HG02943 (cell line): ENCODE measurements around the gene DOCK10.

Source experiments
- ATAC-seq: cut with Tn5 transposase; IDR thresholded peaks from one replicate; pipeline ENCODE4 v1.9.1; 2021; ENCODE audit warnings: mild to moderate bottlenecking, low read depth, moderate library complexity; ENCODE audit not compliant: unreplicated experiment

DOCK10 gene

DNA sequence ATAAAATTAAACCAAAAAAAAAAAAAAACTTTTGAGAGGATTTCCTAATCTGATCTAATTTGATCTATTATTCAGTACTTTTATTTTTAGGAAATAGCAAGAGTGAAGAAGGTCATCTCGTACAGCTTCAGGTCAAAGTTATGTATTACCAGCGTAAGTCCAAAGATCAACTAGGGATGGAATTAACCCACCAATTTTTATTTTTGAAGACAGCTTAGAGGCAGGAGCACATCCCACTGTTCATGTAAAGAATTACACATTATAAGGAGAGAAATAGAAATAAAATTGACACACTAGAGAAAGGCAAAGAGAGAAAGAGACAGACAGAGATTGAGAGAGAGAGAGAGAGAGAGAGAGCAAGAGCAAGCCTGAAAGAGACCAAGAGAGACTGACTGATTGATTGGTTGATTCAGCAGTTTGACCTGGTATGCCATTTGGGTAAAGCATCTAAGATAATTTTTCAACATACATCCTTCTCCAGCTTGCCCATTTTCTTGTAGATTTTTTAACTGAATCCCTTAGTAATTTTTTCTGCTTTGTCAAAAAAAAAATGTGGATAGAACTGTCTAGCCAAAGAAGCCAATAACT is 25.1 kb downstream of the DOCK10 start:
- ATAC-seq: no peak

DNA sequence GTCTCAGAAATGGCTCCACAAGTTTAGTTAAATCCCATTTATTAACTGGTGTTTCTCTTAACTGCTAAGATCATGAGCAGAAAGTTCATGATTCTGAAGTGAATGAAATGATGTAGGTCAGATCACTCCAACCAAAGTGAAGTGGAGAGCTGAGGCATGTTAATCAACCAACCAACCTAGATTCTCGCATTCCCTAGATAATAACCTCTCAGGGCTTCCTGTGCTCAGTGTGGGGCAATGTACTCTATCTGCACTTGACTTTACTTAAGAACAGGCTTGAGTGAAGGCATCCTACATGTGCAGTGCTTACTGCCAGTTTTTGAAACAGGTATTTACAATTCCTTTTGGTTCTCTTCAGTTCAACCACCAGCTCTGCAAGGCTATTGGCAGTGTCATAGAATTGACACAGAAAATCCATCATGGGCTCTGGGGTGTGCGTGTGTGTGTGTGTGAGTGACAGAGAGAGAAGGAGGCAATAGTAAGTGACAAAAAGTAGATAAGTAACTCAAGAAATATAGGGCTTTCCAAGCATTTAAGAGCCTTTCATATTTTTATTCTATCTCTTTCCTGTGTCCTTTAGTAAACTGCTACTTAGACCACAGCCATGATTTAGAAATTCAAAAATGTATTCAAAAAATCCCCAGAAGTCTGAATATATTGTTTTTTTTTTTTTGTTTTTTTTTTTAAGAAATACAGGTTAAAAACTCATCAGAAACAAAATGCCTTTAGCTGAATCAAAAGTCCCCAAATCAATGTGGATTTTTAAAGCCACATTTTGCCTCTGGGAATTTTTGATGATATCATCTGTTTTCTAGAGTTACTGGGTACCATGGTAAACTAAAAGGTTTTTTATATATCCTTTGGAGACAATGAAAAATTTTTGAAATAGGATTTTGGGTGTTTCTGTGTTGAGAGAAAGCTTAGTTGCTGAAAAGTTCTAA is 28.6 kb downstream of the DOCK10 start:
- ATAC-seq: no peak

DNA sequence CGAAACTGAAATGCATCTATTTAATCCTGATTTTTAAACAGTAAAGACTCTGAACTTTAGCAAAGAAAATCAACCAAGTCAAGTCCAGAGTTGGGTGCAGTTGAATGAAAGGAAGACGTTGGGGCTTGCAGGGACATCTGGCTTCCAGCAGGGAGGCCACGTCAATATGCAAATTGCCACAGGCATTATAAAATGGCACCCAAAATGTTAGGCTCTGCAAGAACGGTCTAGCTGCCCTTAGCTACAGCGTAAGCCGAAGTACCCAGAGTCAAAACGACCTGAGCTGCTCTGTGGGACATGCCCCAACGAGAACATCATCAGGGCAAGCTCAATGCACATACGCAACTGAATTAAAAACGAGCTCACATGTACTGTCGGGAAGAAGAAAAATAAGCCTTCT is 30.7 kb downstream of the DOCK10 start:
- ATAC-seq: no peak

DNA sequence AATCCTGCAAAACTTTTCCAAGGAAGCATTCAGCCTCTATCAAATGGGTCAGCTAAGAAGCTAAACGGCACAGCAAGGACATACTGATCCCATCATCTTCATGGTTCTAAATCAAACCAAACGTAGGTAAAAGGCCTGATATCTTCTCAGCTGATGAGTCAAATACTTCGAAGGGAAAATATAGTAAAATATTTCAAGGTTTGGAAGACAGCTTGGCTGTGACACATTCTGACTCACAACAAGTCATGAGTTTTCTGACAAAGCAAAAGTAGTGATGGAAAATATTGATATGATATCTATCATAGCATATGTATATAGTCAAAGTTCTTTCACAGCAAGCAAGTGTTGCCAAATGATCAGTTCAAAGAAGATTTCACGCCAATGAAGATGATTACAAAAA is 31.5 kb downstream of the DOCK10 start:
- ATAC-seq: no peak

DNA sequence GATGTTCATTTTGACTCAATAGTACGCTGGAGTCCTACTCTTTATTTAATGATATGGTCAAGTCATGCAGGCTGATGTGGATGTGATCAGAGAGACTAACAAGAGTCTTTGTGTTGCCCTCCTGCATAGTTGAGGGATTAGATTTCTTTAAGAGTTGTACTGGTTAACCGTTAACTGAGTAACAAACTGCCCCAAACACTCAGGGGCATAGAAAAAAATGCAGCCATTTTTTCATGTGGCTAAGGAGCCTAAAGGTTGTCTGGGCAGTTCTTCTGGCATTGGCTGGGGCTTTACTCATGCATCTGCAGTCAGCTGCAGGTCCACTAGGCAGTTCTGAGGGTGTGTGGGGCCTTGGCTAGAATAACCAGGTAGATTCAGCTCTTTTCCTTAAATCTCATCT is 32.5 kb downstream of the DOCK10 start:
- no peak for ATAC-seq

DNA sequence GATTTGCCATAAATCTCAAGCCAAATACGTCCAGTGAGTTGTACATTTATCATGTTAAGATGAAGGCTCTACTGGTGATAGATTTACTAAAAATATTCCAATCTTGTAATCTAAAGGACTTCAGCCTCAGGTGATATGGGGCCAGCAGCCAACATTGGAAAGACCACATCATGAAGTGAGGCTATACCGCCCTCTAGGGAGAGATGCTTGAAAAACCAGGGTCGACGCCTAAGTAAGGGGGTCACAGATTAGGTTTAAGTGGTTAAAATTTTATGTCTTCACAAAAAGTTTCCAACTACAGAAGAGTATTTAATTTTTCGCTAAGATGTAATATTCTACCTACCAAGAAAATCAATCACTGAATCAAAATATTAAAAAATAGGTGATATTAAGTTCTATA is 33.3 kb downstream of the DOCK10 start:
- ATAC-seq: peak; percentile 29

DNA sequence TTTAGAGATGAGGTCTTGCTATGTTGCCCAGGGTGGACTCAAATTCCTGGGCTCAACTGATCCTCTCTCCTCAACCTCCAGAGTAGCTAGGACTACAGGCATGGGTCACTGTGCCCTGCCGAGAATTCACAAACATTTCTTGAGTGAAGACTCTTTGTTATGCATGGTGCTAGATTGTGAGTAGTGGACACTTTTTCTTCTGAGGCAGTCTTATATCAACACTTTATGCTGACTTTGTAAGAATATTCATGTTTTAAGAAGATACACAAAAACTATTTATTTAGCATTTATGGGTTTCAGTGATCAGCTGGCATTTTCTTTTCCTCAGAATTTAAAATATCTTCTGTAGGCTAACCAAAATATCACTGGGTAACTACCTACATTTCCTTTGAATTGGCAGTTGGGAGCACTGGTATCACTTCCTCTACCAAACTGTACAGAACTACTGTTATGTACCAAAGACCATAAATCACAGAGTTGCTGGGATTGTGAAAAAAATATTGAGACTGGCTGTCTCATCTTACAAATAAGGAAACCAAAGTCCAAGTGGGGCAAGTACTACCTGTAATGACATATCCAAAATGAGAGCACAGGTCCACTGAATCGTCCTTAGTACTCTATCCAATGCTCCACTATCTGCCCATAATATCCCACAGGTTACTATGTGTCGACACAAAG is 34.0 kb downstream of the DOCK10 start:
- peak; percentile 55 for ATAC-seq

DNA sequence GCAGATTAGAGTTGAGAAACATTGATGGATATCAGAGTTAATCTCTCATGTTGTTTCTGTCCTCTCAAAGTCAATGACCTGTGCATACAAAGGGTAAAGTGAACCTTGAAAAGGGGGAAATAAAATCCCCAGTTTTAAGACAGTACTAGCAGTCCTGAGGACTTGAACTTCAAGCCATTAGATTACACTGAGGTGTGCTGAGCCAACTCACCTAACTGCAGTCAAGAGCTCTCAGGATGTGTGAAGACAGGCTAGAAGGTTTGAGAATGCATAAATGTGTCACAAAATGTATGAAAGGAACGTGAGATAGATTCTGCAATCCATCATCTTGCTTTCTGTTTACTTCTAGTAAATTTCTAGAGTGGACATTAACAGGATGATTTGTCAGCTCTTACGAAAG is 35.5 kb downstream of the DOCK10 start:
- ATAC-seq: no peak

DNA sequence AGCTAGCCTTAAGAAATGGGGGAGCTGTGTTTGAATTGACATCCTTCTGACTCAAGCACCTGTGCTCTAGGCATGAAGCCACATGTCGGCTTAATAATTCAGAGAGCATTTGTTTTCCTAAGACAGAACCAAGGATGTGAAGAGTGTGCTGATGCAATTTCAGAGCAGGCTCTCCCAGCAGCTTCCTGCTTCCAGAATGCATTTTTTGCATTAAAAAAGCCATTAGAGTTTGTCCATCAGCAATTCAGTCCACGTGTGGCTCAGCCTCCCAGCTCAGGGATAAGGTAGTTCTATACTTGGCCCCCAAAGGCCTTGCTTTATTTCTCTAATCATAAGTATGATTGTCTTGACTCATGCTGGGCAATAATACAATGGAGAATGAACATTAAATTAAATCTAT is 37.7 kb downstream of the DOCK10 start:
- ATAC-seq: no peak

DNA sequence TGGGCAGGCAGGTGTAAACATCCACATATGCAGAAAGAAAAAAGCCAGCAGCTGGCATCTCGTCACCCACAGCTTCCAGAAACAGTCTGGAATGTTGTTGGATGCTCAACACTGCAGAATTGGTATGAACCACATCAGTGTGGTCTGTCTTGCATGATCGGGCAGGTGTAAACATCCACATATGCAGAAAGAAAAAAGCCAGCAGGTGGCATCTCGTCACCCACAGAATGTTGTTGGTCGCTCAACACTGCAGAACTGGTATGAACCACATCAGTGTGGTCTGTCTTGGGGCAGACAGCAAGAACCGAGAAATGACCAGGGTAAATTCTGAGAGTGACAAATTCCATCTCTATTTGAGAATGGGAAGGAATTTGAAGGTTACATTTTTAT is 39.6 kb downstream of the DOCK10 start:
- peak; percentile 95 for ATAC-seq

DNA sequence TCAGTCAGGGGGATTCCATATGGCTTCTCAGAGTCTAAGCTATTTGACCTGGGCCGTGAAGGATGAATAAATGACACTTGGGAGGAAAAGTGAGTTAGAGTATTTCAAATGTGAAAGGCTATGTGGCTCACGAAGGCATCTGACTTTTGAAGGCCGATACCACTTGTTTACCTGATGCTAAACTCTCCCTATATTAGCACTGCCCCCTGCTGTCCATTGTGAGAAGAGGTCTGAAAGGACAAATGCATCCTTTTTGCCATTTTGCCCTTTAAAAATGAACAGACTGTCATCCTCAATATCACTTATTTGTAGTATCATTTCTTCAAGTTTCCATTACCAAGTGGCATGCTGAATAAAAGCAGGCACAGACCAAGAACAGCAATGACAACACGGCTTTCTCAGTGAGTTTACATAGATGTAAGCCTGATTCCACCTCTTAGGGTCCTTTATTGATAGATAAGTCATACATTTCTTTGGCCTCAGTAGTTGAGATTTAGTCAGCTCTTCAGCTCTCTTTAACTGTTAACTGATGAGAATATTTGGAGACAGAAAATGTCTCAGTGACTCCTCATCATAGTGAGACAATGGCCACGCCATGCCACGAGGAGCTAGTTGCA is 40.1 kb downstream of the DOCK10 start:
- peak; percentile 55 for ATAC-seq

DNA sequence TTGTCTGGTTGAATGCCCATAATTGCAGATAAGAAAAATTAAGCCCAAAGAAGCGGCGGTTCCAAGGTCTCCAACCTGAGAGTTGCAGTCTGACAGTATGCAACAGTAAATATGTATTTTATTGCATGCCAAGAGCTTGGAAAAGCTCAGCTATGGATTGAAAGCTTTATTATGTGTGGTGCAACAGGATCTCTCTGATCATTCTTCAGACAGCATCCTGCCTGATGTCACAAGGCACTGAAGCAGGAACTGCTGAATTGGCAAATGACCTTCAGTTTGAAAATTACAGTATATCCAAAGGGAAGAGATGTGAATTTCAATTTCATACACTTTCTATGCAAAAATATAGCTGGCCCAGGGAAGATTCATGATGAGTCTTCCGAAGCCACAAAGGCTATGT is 42.5 kb downstream of the DOCK10 start:
- no peak for ATAC-seq

DNA sequence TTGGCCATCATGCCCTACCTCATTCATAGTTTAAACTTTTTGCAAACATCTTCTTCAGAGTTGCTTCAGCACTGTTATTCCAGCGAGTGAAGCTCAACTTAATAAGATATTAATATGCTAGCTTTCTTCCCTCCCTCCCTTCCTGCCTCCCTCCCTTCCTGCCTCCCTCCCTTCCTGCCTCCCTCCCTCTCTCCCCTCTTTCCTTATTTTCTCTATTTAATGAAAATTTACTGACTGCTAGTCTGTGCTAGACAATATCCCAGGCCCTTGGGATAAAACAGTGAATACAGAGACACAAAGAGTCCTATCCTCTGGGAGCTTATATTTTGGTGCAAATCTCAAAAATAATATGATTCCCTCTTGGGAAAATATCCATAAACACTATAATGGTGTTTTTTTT is 42.9 kb downstream of the DOCK10 start:
- no peak for ATAC-seq

DNA sequence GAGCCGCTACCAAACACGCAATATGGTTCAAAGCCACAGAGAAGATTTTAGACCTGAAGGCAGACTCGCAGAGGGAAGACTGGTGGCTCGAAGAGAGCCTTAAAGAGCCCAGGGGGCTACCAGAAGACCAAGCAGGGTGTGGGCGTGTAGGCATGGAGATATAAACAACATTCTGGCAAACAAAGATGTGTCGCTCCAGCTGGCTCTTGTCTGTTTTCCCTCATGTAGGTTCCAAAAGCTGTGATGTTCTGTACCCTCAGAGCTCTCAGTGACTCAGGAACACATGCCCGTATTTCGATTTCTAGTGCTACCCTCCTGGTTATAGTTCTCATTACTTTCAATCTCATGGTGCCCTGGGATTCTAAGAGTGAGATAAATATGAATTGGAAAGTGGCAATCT is 44.5 kb downstream of the DOCK10 start:
- no peak for ATAC-seq

DNA sequence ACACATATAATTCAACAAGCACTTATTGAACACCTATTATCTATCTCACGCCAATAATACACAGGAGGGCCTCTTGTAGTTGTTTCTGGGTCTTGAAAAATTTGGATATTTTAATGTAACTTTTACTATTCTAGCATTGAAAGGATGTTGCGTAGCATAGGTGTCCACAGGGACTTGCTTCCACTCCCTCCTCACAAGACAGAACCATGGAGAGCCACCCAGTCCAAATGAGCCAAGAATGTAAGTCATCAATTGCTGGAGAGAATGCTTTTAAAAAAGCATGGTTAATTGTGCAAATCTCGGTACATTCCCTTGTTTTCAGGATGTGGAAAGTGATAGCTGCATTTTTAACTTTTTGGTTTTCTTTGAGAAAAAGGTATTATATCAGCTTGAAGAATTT is 46.8 kb downstream of the DOCK10 start:
- ATAC-seq: no peak

DNA sequence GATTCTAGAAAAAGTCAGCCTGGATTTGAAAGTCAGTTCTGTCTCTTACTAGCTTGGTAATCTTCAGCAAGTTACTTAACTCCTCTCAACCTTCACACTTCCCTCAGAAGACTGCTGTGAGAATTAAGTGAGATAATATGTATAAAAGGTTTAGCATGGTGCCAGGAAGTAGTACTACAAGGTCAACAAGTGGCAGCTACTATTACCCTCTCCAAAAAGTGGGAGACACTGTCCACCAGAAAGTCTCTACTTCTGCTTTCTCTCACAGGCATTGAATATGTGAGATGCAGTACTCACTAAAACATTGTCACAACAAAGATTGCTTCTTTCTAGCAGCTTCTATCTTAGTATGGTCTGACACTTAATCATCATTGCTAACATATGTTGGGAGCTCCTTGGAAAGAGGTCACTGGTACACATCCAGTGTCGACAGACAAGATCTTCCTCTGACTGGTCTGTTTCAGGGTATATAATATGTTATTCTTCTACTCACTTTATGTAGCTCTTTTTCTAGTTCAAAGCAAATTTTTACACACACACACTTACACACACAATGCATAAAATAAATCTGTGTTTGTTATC is 47.9 kb downstream of the DOCK10 start:
- no peak for ATAC-seq

DNA sequence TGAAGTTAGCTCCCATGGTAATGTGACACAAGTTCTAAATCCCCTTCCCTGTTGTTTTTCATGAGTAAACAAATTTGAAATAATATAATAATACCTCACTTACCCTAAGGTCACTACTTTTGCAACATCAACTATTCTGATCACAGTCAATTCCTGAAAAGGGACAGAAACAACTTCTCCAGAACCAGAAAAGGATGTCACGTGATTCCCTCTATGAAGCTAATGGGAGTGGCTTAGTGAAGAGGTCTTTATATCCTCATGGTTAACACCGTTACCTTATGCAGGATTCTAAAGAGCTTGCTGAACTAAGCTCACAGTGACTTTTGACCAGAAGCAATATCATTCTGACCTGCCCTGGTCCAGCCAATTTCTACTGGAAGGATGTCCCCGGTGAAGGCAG is 51.6 kb downstream of the DOCK10 start:
- no peak for ATAC-seq

DNA sequence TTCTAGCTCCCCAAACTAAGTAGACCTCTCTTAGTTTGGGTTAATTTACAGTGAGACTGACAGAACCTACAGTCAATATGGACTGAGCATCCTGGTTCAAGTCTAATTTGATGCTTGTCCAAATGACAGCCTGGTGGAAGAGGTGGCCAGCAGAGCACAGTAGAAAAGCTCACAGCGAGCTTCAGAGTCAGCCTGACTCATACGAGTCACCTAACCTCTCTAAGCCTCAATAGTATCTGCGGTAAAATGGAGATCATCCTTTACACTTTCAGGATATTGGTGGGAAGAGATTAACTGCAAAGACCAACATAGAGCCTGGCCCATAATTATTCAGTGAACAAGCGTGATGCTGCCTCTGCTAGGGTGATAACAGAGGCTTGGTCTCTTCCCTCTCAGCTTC is 54.5 kb downstream of the DOCK10 start:
- ATAC-seq: no peak

DNA sequence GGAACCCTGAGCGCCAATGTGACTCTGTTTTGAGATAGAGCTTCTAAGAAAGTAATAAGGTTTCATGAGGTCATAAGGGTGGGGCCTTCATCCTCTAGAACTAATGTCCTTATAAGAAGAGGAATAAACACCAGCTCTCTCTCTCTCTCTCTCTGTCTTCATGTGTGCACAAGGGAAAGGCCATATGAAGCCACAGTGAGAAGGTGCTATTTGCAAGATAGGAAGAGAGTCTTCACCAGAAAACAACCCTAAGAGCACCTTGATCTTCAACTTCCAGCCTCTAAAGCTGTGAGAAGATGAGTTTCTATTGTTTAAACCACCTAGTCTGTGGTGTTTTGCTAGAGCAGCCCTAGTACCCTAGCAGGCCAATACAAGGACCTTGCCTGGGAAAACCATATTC is 55.8 kb downstream of the DOCK10 start:
- ATAC-seq: no peak

DNA sequence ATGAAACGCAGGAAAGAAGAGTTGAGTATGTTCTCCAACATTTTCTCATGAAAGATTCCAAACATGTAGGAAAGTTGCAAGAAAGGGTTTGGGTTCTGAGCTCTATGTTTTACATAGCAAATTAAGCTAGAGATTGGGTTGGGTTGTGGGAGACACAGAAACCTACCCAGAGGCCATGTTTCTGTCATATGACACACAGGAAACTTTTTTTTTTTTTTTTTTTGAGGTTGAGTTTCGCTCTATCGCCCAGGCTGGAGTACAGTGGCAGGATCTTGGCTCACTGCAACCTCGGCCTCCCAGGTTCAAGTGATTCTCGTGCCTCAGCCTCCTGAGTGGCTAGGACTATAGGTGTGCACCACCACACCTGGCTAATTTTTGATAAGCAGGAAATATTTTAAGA is 57.6 kb downstream of the DOCK10 start:
- ATAC-seq: no peak
